ENCODE data around the gene PPP1R27.

Gene PPP1R27

GRCh38 chr17:81807210-81807719 is 27.6 kb downstream of the PPP1R27 start:
- no peaks in the 10 kb centered on the region for H3K4me1 Mint-ChIP-seq
- H3K27me3 Mint-ChIP-seq (ENCODE audit: low read depth): peaks cover 67% of the 10 kb centered on the region
- H3K4me3 Mint-ChIP-seq: no peak overlapping the region
- H3K27ac Mint-ChIP-seq: no peak overlapping the region
- H3K9me3 Mint-ChIP-seq: no peaks in the 10 kb centered on the region
- no peak for TF ChIP-seq CTCF (IDR thresholded peaks at IDR 0.05; ENCODE audit: unreplicated experiment in 3 of 3)
- H3K36me3 Mint-ChIP-seq (ENCODE audit: low read depth): peaks cover 7% of the 10 kb centered on the region

- peaks cover 7% of the 10 kb centered on the region for H3K36me3 Mint-ChIP-seq (ENCODE audit: low read depth)
- no peaks in the 10 kb centered on the region for H3K9me3 Mint-ChIP-seq
- H3K4me3 Mint-ChIP-seq: peak overlapping the region in 1 of 3 experiments; percentile 11
- no peak for TF ChIP-seq CTCF (IDR thresholded peaks at IDR 0.05; ENCODE audit: unreplicated experiment in 3 of 3)
- no peaks in the 10 kb centered on the region for H3K4me1 Mint-ChIP-seq
- H3K27me3 Mint-ChIP-seq (ENCODE audit: low read depth): peaks cover 73% of the 10 kb centered on the region
- H3K27ac Mint-ChIP-seq: no peak overlapping the region
These were observed 28.2 kb downstream of the PPP1R27 start for GRCh38 chr17:81806461-81807209.

DNA sequence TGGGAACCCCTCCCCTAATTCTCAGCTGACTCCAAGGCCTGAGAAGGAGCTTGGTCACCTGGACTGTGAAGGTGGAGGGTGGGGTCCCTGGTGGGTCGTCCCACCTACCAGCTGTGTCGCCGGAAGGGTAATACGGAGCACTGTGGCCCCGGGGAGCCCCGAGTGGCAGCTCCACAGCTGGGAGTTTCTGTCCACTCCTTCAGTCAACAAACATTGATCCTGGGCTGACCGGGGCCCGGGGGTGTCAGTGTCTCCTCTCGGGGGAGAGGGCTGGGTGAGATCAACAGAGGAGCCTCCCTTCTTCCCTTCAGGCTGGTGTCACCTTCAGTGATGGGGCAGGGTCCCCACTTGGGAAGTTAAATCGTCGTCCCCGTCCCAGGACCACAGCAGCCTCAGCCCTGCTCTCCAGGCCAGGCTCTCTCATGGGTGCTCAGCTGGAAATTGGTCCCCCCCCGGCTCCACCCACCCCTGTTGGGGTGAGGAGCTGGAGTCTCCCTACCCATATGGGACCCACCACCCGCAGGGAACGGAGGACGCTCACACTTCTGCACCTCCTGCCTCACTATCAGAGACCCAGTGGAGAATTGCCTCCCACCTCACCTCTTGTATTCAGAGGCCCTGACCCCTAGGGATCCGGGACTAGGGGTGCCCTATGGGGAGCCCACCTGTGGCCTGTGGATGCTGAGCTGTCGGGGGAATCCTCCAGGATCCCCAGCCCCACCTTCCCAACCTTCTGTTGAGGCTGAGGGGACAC is 29.0 kb downstream of the PPP1R27 start:
- no peak for TF ChIP-seq CTCF (IDR thresholded peaks at IDR 0.05; ENCODE audit: unreplicated experiment in 3 of 3)
- Mint-ChIP-seq H3K4me3 (peak overlapping the region in 1 of 3 experiments; percentile 37), H3K36me3 (ENCODE audit: low read depth) (peaks cover 7% of the 10 kb centered on the region), H3K27ac (no peak overlapping the region), H3K9me3 (no peaks in the 10 kb centered on the region), H3K27me3 (ENCODE audit: low read depth) (peaks cover 80% of the 10 kb centered on the region), H3K4me1 (no peaks in the 10 kb centered on the region)

DNA sequence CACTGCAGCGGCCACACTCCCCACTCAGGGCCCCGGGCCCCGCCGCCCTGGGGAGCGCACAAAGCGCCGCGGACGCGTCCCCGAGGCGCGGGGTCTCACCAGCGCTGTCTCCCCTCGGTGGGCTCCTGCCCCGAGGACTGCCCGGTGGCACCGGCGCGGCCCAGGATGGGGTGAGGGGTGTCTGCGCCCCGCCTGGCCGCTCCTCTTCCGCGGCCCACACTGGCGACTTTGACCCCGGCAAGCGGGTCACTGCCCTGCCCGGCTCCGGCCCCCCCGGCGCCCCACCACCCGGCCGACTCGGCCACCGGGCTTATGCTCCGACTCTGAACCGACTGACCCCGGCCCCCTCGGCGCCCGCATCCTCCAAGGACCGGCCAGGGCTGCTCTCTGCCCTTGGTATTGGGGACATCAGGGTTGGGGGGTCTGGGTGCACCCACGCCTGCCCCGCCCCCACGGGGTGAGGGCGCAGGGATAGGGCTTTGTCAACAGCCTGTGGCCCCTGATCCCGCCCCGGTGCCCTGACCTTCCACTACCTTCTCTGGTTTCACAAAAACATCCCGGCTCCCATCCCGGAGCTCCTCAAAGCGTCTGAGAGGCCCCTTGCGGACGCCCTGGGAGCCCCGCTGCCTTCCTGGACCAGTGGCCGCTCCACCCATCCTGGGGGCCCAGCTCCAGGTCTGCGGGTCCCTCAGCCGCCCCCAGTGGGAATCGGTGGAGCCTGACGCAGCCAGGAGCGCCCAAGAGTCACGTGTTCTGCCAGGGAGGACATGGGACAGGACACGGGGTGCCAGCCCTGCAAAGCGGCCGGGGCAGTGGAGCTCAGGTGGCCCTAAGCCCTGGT is 30.1 kb downstream of the PPP1R27 start:
- Mint-ChIP-seq H3K27ac (no peak overlapping the region), H3K4me3 (peak overlapping the region; percentile 46 to 72 (median 71)), H3K36me3 (ENCODE audit: low read depth) (peaks cover 7% of the 10 kb centered on the region), H3K27me3 (ENCODE audit: low read depth) (peaks cover 87% of the 10 kb centered on the region), H3K4me1 (no peaks in the 10 kb centered on the region), H3K9me3 (peaks cover 4% of the 10 kb centered on the region)
- TF ChIP-seq CTCF (IDR thresholded peaks at IDR 0.05; ENCODE audit: unreplicated experiment in 3 of 3): no peak

- Mint-ChIP-seq H3K4me3 (peak within 1 kb of the TSS; percentile 46 to 72 (median 71)), H3K27me3 (ENCODE audit: low read depth) (peaks cover 86% of the 10 kb centered on the region)
- TF ChIP-seq CTCF (IDR thresholded peaks at IDR 0.05; ENCODE audit: unreplicated experiment in 3 of 3): no peak
These were observed 30.9 kb downstream of the PPP1R27 start, which contains the start of gene GCGR for GRCh38 chr17:81803728-81804558. TSS of gene GCGR (plus strand) at chr17:81804150. CDS start at chr17:81809019, 4,869 bp downstream.

More at GRCh38 chr17:81803728-81804558, 30.9 kb downstream of the PPP1R27 start, which contains the start of gene GCGR:
- H3K36me3 Mint-ChIP-seq (ENCODE audit: low read depth): peaks cover under 1% of the 10 kb centered on the region
- H3K4me1 Mint-ChIP-seq: no peaks in the 10 kb centered on the region
- H3K9me3 Mint-ChIP-seq: peaks cover 11% of the 10 kb centered on the region
- H3K27ac Mint-ChIP-seq: no peak within 1 kb of the TSS
